Right kidney (tissue), 1 donor: ENCODE measurements around the gene GLRX.

Source experiments
- DNase-seq: peaks from one replicate; pipeline ENCODE4 v3.0.0-alpha.2; 2016

GLRX gene

GRCh38 chr5:95781101-95781583 lies 41.4 kb downstream of the GLRX start:
- DNase-seq = peak; percentile 68

GRCh38 chr5:95780597-95780996 lies 41.9 kb downstream of the GLRX start:
- no peak for DNase-seq

- no peak for DNase-seq
Measured at GRCh38 chr5:95779611-95780010, 42.9 kb downstream of the GLRX start.

GRCh38 chr5:95778713-95779436 lies 43.7 kb downstream of the GLRX start:
- DNase-seq = no peak

GRCh38 chr5:95777441-95777840 lies 45.1 kb downstream of the GLRX start:
- no peak for DNase-seq

GRCh38 chr5:95773335-95774059 lies 49.0 kb downstream of the GLRX start:
- DNase-seq = no peak

DNA sequence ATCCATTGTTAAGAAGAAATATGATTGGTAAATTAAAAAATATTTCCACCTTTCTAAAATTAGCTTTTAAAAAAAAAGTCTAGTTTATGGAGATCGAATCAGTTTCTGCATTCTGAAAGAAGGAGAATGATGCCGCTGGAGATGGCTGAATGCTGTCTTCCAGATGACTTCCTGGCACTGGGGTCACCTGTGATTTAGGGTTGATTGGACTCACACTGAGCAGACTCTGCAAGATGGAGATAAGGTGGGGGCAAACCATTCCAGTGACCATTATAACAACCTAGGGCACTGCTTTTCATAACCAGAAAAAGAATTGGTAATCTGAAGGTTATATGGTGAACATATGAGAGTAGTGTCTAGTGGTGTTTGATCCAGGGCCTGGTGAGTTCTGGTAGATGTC lies 50.6 kb downstream of the GLRX start:
- no peak for DNase-seq

DNA sequence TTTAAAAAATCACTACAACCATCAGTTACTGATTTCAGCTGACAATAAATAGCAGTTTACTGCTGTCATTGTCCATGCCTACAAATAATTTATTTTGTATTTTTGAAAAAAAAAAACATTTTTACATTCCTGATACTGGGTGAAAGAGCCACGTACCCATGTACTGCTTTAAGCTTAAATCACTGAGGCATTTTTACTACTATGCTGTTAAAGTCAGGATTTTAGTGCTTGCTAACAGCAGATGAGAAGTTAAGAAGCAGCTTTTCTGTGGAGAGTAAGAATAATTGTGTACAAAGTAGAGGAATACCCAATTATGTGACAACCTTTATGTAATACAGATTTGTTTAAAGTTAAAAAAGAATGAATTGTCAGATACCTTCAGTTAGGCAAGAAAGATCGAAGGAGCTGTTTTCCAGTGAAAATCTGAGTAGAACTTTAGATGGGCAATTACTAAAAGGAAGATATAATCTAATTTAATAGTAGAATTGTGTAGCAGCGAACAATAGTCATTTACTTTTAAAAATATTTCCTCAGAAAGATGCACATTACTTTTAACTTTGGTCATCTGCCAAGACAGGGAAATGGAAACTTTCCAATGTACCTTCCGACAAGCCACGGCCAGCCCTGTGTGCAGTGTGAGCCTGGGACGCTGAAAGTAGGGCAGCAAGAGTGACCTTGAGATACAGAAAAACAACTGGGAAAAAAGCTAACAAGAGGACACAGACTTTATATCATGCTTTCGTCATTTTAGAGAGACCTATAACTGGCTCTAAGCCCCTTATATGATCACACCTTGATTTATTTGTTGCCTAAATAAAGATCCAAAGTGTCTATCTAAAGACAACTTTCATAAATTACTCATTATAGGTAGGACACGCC lies 51.5 kb downstream of the GLRX start:
- no peak for DNase-seq

DNA sequence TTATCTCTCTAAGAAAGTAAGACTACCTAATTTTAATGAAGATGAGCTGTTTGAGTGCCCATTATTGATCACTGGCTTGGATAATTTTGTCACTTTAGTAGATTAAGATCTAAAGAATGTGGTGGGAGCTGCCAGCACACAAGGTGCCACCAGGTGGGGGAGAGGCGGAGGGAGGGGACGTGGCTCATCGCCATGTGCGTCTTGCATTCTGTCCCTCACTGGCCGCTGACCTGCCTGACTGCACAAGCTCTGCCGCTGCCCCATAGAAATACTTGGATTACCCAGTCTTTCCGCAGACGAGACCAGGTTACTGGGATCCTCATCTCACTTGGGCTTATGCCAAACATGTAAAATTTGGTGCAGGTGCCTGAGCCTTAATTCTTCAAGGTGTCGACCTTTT lies 53.8 kb downstream of the GLRX start:
- DNase-seq = no peak

GRCh38 chr5:95763941-95764340 lies 58.6 kb downstream of the GLRX start:
- DNase-seq = no peak
